VCaP (cell line): ENCODE results near the gene SLC23A3.

Source experiments
- H3K27ac ChIP-seq: fragments of 450-650 bp; 2 replicates; pipeline ENCODE4 v1.5.1; 2017
- TF ChIP-seq, protein P1 (sequence below): fragments of 450-650 bp; conservative IDR thresholded peaks from 2 replicates; pipeline ENCODE4 v1.5.1; 2017; ENCODE audit warnings: mild to moderate bottlenecking, moderate library complexity

The SLC23A3 gene

DNA sequence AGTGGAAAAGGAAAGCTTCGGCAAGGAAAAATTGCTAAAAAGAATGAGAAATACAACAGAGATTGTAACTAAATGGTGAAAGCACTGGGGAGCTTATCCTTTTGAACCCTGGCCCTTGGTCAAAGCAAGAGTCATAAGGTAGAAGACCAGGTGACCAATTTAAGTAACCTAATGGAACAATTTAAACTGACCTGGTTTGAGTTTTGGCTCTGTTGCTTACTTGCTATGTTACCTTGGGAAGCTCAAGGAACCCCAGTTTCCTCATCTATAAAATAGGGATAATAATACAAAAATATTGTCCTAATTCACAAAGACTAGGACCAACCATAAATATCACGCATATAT lies 57.8 kb downstream of the SLC23A3 start:
- TF ChIP-seq, protein P1, sequence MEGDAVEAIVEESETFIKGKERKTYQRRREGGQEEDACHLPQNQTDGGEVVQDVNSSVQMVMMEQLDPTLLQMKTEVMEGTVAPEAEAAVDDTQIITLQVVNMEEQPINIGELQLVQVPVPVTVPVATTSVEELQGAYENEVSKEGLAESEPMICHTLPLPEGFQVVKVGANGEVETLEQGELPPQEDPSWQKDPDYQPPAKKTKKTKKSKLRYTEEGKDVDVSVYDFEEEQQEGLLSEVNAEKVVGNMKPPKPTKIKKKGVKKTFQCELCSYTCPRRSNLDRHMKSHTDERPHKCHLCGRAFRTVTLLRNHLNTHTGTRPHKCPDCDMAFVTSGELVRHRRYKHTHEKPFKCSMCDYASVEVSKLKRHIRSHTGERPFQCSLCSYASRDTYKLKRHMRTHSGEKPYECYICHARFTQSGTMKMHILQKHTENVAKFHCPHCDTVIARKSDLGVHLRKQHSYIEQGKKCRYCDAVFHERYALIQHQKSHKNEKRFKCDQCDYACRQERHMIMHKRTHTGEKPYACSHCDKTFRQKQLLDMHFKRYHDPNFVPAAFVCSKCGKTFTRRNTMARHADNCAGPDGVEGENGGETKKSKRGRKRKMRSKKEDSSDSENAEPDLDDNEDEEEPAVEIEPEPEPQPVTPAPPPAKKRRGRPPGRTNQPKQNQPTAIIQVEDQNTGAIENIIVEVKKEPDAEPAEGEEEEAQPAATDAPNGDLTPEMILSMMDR = no peak
- peak overlapping the region; percentile 97 for H3K27ac ChIP-seq
